ENCODE results near the gene USP24.
"Not testable (repeated sequence)": the region's sequence is repeated elsewhere in the genome, so short reads cannot be mapped to it uniquely, and the experiment has no call there.

USP24 gene

DNA sequence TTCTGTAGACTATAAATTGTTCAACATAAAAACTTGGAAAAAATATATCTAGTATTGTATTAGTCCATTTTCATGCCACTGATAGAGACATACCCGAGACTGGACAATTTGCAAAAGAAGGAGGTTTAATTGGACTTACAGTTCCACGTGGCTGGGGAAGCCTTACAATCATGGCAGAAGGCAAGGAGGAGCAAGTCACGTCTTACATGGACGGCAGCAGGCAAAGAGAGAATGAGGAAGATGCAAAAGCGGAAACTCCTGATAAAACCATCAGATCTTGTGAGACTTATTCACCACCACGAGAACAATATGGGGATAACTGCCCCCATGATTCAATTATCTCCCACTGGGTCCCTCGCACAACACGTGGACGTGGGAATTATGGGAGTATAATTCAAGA lies 15.4 kb downstream of the USP24 start:
- FAIRE-seq; DNase-seq (ENCODE audit: low spot score): not testable (repeated sequence)

DNA sequence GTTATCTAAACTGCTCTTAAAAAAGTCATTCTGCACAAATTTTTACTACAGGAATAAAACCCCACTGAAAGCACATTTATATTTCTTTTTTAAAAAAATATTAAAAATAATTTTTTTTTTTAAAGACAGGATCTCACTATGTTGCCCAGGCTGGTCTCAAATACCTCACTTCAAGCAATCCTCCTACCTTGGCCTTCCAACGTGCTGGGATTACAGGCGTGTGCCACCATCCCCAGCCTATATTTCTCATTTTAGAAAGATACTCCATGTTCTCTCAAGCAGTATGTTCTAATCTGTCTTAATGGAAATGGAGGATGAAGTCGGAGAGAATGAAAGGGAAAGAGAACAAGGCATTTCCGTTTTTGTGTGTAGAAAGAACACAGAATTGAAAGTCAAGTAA lies 17.1 kb downstream of the USP24 start:
- DNase-seq (ENCODE audit: low spot score) (no peak), FAIRE-seq (no peak)

DNA sequence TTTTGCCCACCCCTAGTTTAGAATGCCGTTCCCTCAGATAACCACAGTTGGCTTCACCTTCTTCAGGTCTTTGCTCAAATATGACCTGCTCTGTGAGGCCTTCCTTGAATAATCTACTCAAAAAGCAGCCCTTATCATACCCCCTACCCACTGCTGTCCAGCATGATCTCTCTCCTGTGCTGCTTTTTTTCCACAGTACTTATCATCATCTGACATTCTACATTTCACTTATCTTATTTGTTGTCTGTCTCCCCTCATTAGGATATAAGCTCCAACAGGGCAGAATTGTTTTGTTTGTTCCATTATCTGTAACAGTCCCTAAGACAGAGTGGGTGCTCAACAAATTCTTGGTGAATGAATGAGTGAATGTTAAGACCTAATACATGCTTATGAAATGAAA lies 18.1 kb downstream of the USP24 start:
- no peak for DNase-seq (ENCODE audit: low spot score)

DNA sequence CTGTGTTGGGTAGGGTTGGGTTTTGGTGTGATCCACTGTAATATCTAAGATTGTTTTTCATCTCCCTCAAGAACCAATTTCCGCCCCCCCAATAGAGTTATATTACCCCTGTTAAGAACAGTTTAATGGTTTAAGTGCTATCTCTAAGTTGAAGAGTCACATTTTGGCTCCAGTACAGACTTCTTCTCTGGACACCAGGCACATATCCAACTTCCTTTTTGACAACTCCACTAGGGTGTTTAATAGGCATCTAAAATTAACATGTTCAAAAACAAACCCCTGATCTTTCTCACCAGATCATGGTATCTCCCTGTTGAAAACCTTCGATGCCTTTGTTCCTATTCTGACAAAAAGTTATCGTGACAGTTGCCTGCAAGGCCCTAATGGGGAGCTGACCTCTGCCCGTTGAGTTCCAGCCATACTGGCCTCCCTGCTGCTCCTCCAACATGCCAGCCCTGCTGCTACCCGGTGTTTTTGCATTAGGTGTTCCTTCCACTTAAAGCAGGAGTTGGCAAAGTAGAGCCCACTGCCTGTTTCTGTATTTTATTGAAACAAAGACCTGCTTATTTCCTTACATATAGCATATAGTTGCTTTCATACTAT lies 18.6 kb downstream of the USP24 start:
- no peak for DNase-seq (ENCODE audit: low spot score)

More for the DNA sequence above, 18.1 kb downstream of the USP24 start:
- no peak for FAIRE-seq

DNA sequence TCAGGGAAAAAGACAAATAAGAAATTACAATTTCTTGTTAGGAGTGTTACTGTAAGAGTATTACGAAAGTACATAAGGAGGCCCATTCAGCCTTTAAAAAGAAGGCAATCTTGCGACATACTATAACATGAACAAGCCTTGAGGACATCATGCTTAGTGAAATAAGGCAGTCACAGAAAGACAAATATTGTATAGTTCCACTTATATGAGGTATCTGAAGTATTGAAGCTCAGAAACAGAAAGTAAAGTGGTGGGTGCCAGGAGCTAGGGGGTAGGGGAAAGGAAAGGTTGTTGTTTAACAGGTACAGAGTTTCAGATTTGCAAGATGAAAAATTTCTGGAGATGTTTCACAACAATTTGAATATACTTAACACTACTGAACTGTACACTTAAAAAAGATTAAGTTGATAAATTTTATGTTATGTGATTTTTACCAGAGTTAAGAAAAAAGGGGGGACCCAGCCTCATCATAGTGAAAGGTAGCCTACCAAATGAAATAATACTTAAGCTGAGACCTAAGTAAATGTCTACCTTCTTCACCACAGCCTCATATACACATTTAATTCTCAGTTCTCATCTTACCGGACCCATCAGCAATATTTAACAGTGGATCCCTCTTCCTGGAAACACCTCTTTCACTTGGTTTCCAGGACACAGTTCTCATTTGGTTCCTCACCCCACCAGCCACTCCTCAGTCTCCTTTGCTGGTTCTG lies 19.5 kb downstream of the USP24 start:
- FAIRE-seq, result no peak
- no peak for DNase-seq (ENCODE audit: low spot score)

More for the DNA sequence above, 18.6 kb downstream of the USP24 start:
- FAIRE-seq, result no peak

DNA sequence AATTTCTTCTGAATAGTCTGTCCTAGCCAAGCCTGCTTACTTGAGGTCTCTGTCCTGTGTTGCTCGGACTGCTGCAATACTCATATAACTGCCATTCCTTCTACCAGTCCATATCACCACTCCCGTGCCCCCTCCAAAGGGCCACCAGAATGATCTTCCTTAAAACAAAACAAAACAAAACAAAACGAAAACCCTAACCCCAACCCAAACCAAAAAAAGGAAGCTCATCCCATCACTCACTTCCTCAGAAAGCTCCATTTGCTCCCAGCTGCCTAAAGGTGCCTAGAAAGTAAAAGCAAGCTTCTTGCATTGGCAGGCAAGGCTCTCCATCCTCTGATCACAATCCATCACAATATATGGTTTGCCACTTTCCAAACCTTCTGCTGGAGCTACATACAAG lies 20.3 kb downstream of the USP24 start:
- DNase-seq (ENCODE audit: low spot score), result no peak
- FAIRE-seq, result no peak

DNA sequence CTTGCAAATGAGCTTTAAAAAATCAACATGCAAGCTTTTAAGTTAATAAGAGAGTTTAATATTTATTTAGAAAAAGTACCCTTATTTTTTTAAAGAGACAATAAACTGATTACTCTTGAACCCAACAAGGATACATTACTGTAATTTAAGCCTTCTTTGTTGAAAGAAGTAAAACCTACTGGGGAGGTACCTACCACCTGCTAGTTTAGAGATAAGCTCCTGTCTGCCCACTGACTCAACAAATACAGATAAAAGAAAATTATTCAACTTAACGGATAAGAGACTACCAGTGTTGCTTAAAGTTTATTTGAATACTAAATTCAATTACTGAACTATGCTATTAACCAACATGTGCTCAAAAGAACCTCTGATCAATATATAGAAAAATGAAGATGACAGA lies 23.1 kb downstream of the USP24 start:
- FAIRE-seq (no peak), DNase-seq (ENCODE audit: low spot score) (no peak)

DNA sequence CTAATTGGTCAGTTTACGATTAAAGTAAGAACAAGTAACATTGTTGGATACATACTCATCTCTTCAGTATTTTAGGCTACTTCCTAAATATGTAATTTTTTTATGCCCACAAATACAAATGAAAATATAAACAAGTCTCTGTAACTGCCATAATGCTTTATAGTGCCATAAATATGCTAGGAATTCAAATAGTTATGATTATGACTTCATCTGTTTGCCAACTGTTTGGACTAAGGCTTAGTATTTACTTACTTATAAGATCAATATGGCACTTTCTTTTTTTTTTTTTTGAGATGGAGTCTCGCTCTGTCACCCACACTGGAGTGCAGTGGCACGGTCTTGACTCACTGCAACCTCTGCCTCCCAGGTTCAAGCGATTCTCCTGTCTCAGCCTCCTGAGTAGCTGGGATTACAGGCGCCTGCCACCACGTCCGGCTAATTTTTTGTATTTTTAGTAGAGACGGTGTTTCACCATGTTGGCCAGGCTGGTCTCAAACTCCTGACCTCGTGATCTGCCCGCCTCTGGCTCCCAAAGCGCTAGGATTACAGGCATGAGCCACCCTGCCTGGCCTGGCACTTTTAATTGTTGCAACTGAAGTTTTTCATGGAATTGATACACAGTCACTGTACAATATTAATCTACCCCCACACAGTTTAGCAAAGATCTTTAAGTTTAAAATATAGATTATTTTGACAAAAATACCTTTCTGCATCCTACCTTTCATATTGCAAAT lies 23.8 kb downstream of the USP24 start:
- DNase-seq (ENCODE audit: low spot score); FAIRE-seq: not testable (repeated sequence)

DNA sequence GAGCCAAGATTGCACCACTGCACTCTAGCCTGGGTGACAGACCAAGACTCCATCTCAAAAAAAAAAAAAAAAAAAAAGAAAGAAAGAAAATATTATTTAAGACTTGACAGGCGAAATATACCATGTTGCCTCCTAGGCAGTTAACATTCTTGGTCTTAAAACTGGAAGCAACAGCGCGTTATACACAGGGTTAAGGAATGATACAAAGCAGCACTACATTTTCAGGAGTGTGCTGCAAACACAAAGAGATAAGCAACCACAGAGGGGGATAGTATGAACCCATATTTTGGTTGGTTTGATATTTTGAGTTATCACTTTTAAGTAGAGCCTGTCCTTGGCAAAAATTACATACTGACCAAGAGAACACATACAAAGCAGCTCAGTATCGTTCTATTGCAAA lies 25.1 kb downstream of the USP24 start:
- no peak for DNase-seq (ENCODE audit: low spot score)

DNA sequence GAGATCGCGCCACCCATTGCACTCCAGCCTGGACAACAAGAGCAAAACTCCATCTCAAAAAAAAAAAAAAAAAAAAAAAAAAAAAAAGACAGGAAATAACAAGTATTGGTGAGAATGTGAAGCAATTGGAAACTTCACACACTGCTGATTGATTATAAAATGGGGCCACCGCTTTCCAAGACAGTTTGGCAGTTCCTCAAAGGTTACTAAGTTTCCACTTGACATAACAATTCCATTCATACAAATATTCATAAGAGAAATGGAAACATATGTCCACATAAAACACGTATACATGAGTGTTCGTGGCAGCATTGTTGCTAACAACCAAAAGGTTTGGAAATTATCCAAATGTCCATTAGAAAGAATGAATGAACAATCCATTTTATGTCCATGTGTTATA lies 26.3 kb downstream of the USP24 start:
- DNase-seq (ENCODE audit: low spot score), result no peak
- FAIRE-seq, result no peak

More for the DNA sequence above, 25.1 kb downstream of the USP24 start:
- FAIRE-seq, result no peak

DNA sequence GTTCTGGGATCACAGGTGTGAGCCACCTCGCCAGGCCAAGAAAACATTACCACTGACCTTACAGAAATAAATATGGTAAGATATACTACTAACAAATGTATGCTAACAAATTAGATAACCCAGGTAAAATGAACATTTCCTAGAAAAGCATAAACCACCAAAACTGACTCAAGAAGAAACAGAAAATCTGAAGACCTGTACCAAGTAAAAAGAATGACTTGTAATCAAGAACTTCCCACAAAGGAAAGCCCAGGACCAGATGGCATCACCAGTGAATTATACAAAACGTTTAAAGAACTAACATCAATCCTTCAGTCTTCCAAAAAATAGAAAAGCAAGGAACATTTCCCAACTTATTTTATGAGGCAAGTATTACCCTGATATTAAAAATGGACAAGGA lies 29.3 kb downstream of the USP24 start:
- FAIRE-seq (no peak), DNase-seq (ENCODE audit: low spot score) (no peak)

DNA sequence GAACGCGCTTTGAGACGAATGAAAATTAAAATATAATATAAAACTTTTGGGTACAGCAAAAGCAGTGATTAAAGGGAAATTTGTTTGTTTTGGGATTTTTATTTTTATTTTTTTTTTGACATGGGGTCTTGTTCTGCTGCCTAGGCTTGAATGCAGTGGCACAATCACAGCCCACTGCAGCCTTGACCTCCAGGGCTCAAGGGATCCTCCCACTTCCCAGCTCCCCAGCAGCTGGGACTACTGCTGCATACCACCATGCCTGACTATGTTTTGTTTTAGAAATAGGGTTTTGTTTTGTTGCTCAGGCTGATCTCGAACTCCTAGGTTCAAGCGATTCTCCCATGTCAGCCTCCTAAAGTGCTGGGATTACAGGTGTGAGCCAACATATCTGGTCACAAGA lies 30.3 kb downstream of the USP24 start:
- no peak for DNase-seq (ENCODE audit: low spot score)
- FAIRE-seq, result no peak

DNA sequence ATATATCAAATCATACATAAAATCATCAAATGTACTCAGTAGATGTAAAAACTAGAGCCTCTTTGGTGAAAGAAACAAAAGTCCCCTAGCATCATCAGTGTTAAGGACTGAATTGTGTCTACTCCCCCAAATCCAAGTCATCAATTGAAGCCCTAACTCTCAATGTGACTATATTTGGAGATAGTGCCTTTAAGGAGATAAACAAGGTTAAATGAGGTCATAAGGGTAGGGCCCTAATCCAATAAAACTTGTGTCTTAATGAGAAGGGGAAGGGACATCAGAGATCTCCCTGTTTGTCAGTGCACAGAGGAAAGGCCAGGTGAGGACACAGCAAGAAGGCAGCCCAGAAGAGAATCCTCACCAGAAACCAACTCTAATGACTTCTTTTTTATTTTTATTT lies 33.5 kb downstream of the USP24 start:
- DNase-seq (ENCODE audit: low spot score), result no peak
- FAIRE-seq, result no peak

DNA sequence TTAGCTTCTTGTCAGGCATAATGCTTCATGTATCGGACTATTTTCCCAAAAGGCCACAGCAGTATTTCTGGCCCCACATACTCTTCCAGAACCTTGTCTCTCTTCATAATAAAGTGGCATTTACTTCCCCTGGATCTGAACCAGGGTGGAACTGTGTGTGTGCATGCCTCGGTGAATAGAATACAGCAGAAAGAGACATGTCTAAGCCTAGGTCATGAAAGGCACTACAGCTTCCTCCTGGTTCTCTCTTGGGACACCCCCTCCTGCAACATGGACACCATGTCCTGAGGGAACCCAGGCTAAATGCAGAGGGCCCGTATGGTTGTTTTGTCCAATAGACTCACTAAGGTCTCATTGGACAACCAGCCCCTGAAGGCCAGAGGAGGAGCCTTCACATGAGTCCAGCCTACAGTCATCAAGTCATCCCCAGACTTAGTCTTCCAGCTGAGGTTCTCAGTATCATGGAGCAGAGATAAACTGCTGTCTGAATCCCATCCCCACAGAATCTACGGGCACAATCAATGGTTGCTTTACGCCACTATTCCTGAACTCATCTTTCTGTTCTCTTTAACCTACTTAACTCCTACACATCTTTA lies 35.0 kb downstream of the USP24 start:
- FAIRE-seq, result no peak

DNA sequence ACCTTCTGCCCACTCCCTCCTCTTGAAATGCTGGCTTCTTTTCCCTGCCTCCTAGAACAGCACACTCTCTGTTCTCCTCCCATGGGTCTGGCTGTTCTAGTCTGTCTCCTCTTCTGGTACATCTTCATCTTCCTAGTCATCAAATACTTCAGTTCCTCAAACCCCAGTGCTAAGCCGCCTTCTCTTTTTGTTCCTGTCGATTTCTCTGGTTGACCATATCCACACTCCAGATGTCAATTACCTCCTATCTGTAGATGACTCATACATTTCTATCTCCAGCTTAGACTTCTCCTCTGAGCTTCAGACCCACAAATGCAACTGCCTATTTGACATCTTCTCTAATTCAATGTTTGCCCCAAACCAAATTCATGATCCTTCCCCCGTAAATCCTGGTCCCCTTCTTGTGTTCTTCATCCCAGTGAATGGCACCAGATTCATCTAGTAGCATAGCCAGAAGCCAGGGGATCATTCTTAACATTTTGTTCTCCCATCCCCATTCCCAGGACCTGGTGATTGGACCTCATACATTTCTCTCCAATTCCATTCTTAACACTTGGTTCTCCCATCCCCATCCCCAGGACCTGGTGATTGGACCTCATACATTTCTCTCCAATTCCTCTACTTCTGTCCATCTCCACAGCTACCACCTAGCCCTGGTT lies 35.9 kb downstream of the USP24 start:
- DNase-seq (ENCODE audit: low spot score), result no peak
- no peak for FAIRE-seq

More for the DNA sequence above, 35.0 kb downstream of the USP24 start:
- DNase-seq (ENCODE audit: low spot score), result no peak

DNA sequence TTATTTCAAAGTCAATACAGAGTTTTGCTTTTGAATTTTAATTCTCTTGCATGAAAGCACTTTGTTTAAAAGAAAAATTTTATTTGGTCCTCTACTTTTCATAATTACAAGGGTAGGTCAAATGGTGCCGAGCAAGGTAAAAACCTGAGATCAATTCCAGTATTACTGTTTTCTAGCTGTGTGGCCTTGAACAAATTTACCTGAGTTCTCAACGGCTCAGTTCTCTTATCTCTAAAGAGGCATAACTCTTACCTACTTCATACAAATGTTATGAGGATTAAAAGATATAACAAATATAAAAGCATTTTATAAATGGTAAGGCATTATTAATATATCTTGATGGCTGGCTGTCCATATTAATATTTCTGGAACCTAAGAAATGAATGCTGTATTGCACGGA lies 42.5 kb downstream of the USP24 start:
- FAIRE-seq, result no peak

DNA sequence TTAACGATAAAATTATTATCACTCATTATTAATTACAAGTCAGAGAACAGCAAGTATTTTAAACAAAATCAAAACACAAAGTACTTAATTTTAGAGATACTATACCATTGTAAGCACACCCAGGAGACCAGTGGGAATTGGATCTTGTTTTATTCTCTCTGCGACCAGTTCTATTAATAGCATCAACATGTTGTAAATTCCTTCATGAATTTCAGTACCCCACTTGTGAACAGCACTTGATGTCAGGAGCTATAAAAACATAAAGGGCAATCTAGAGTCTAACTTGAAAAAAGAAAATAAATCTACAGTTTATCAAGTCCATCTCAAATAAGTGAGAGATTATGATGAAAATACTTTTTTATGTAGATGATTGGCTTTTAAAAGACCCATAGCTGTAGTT lies 42.9 kb downstream of the USP24 start:
- DNase-seq (ENCODE audit: low spot score) (no peak), FAIRE-seq (no peak)

More for the DNA sequence above, 42.5 kb downstream of the USP24 start:
- no peak for DNase-seq (ENCODE audit: low spot score)

DNA sequence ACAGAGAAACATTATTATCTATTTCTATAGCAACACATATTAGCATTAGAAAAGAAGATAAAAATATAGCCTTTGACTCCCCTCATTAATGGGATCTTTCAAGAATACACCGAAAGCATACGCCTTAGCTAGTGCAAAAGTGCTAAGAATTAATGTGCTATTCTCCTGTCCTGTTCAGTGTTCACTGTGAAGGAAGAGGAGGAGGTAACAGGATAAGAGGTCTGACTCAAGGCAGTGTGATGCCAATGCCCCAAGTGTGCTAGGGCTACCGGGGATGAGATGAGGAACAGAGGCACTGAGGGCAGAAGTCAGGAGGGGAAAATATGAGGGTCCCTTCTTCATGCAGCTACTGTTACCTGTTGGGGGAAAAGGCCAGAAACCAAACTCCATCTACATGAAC lies 43.5 kb downstream of the USP24 start:
- FAIRE-seq (no peak), DNase-seq (ENCODE audit: low spot score) (no peak)

DNA sequence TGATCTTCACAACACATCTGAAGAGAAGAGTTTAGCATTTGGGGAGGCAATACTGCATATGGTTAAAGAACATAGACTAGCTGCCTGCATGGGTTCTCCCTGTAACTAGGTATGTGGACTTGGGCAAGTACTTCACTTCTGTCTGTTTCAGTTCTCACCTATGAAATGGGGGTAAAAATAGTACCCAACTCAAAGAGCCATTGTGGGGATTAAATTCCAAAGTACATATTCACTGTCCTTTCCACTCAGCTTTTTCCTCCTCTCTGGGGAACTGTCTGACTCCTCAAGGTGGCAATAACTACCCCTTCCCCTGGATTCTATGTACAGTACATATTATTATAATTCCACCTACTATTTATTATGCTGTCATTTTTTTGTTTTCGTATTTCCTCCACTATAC lies 44.7 kb downstream of the USP24 start:
- FAIRE-seq (no peak), DNase-seq (ENCODE audit: low spot score) (no peak)

DNA sequence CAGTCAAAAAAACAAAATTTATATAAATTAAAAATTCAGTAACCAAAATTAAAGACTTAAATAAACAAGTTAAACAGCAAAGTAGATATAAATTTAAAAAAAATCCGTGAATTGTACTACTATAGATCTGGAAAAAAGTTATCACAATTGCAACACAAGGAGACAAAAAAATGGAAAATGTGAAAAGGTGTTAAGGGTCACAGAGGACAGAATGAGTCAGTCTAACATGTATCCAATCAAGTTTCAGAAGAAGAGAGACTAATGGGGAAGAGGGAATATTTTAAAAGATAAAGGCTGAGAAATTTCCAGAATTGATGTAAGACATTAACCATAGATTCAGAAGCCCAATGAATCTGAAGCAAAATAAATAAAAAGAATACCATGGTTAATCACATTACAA lies 46.0 kb downstream of the USP24 start:
- FAIRE-seq (no peak), DNase-seq (ENCODE audit: low spot score) (no peak)

DNA sequence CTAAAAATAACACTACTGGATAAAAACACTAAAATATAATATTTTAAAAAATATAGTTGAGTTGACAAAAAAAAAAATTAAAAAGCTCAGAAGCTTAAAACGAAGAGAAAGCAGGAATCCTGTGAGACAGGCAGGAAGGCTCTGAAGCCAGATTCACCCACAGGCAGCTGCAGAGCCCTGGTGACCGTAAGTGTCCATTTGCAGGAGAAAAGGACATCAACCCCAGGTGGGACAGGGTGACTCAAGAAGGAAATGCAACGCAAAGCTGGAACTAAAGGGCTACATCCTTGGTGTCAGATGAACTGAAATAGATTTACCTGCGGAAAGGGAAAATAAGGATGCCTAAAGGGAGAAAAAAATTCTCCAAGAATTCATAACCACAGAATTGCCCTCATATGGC lies 46.8 kb downstream of the USP24 start:
- DNase-seq (ENCODE audit: low spot score) (no peak), FAIRE-seq (no peak)
